Pancreas (tissue), 10 donors: Measurements from ENCODE around the gene PADI1. TPM values are rescaled to one million over a fixed set of nuclear protein-coding genes. Genes with fewer than 3 reads are reported as not detected.

Experiments
- ATAC-seq, 4 donors: fragments of 200-7000 bp; cut with Tn5 transposase; one replicate each; pipeline versions ENCODE4 v1.8.0 to v1.9.1; 2020; ENCODE audit warnings: mild to moderate bottlenecking in 4 of 4, moderate library complexity in 4 of 4
- DNase-seq, 6 donors: peaks; one replicate each; pipeline ENCODE4 v3.0.0-alpha.2; 2020
- FAIRE-seq: peaks from 2 replicates; lab custom pipeline; 2012; peaks lifted over from hg19 to GRCh38; lab: Jason Lieb, UNC
- H3K27ac ChIP-seq, 4 donors: fragments of 200-600 bp; sonication (generic); 1 replicate in 3 of 4; 2 replicates in 1 of 4; pipeline versions ENCODE4 v1.5.0 to v1.8.0; 2020
- H3K27me3 ChIP-seq, 4 donors: fragments of 200-600 bp; one replicate each; pipeline ENCODE4 v1.8.0; 2021
- H3K36me3 ChIP-seq, 3 donors: fragments of 200-600 bp; sonication (generic) in 1 of 3; one replicate each; pipeline versions ENCODE4 v1.5.0 to v1.8.0; 2020 to 2021
- H3K4me1 ChIP-seq, 3 donors: fragments of 200-600 bp; one replicate each; pipeline ENCODE4 v1.8.0; 2021
- H3K4me3 ChIP-seq, 4 donors: fragments of 200-600 bp; sonication (generic) in 2 of 4; one replicate each; pipeline versions ENCODE4 v1.5.0 to v1.8.0; 2020 to 2021
- H3K9me3 ChIP-seq, 4 donors: fragments of 200-600 bp; one replicate each; pipeline ENCODE4 v1.8.0; 2021
- WGBS, 2 donors: extraction: QIAGEN DNeasy Blood & Tissue Kit; methylation state at CpG; one replicate each; pipeline ENCODE4 v1.1.7; 2013; 5-methylcytosine and 5-hydroxymethylcytosine counted together
- intact Hi-C, 3 donors: fragments of 100-400 bp; cut with DNase I; formaldehyde crosslinking; loops; one replicate each; pipeline versions ENCODE4 v1.11.1 to v1.14.2; 2022
- polyA plus RNA-seq, 2 donors: library from polyadenylated mRNA; stranded (reverse); fragments of 200-250 nt; gene quantifications; one replicate each; pipeline ENCODE4 v1.2.3, GENCODE V29; 2013
- total RNA-seq, 6 donors: library from RNA; stranded (reverse); fragmentation: NEBNext Ultra II Directional in 4 of 6; extraction: Animal tissue kit (Norgen Biotek cat#: 25700) in 4 of 6; gene quantifications; one replicate each; pipeline versions ENCODE4 v1.2.1 to v1.2.4, GENCODE V29; 2021 to 2023
- TF ChIP-seq, protein P1 (sequence below), 4 donors: fragments of 200-600 bp; sonication (generic) in 3 of 4; IDR thresholded peaks; one replicate each; pipeline versions ENCODE4 v1.5.0 to v1.8.0; 2021; ENCODE audit warnings: antibody characterized with exemption in 4 of 4
- donor health status: healthy with polysubstance abuse.
- donor health status: DM: no; HTN: no; CAD: no; lungs with moderate emphysema.
- donor health status: DM: no; HTN: no; CAD: no.
- donor health status: control.
- donor health status: control.
- donor health status: Bipolar disorder and iron deficiency.
- donor health status: DM: yes; HTN: yes; CAD: no.
- donor health status: DM: no; HTN: no; CAD: no.
- donor health status: DM: no; HTN: no; CAD: no.
- donor health status: DM: yes; HTN: yes; CAD: no.

Gene PADI1
- total and polyA plus RNA-seq, 8 donors, result 0.23 TPM; not detected in 7

DNA sequence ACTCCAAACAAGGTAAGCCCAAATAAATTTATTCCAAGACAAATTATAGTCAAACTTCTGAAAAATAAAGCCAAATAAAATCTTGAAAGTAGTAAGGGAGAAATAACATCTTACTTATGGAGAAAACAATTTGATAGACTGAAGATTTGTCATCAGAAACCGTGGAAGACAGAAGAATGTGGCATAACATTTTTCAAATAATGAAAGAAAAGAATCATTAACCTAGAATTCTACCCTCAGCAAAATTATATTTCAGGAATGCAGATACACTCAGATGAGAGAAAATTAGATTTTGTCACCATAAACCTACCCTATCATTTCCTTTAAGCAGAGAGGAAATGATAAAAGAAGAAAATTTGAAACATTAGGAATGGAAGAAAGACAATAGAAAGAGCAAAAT lies 27.3 kb upstream of the PADI1 start:
- peaks cover 0 to 4% (median 0%) of the 10 kb centered on the region in 4 donors for H3K27me3 ChIP-seq
- H3K4me1 ChIP-seq, result no peaks in the 10 kb centered on the region
- FAIRE-seq (no peak), ATAC-seq (no peak), DNase-seq (no peak)
- intact Hi-C loops, result no loop called here
- 30 to 34% methylated on average over 1 of the region's 1 CpG for WGBS, 2 donors
- H3K27ac ChIP-seq, result no peak overlapping the region
- H3K9me3 ChIP-seq, result no peaks in the 10 kb centered on the region
- H3K4me3 ChIP-seq, result no peak overlapping the region
- TF ChIP-seq, protein P1, sequence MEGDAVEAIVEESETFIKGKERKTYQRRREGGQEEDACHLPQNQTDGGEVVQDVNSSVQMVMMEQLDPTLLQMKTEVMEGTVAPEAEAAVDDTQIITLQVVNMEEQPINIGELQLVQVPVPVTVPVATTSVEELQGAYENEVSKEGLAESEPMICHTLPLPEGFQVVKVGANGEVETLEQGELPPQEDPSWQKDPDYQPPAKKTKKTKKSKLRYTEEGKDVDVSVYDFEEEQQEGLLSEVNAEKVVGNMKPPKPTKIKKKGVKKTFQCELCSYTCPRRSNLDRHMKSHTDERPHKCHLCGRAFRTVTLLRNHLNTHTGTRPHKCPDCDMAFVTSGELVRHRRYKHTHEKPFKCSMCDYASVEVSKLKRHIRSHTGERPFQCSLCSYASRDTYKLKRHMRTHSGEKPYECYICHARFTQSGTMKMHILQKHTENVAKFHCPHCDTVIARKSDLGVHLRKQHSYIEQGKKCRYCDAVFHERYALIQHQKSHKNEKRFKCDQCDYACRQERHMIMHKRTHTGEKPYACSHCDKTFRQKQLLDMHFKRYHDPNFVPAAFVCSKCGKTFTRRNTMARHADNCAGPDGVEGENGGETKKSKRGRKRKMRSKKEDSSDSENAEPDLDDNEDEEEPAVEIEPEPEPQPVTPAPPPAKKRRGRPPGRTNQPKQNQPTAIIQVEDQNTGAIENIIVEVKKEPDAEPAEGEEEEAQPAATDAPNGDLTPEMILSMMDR (IDR thresholded peaks at IDR 0.05), result no peak
- no peaks in the 10 kb centered on the region for H3K36me3 ChIP-seq

DNA sequence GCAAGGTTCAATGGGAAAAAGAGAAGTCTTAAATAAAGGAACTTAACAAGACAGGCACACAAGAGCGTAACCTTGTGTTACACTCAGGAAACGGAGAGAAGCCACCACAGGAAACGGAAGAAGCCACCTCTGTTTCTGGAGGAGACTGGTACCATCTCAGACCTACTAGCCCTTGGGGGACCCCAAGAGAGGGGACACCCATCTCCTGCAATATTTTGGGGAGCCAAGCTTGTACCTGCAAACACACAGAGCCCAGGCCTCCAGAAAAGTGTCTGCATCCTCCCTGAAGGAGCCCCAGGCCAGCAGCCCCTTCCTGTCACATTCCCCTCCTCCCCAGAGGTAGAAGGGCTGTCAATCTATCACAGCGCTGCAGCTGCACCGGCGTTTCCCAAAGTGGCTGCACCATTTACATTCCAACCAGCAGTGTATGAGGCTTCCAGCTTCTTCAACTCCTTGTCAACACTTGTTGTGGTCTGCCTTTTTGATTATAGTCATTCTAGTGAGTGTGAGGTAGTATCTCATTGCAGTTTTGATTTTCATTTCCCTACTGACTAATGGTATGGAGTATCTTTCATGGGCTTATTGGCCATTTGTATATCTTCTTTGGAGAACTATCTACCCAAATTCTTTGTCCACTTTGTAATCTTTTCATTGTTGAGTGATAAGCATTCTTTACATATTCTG lies 23.0 kb upstream of the PADI1 start:
- Histone ChIP-seq H3K4me1 (no peaks in the 10 kb centered on the region), H3K27ac (no peak overlapping the region), H3K9me3 (no peaks in the 10 kb centered on the region), H3K4me3 (no peak overlapping the region), H3K36me3 (no peaks in the 10 kb centered on the region), H3K27me3 (peaks cover 0 to 4% (median 0%) of the 10 kb centered on the region in 4 donors)
- DNase-seq, result no peak
- ATAC-seq, result no peak
- WGBS, 2 donors, result 37 to 48% methylated on average over 6 of the region's 6 CpGs
- TF ChIP-seq, protein P1 (IDR thresholded peaks at IDR 0.05), result no peak
- FAIRE-seq, result no peak
- intact Hi-C loops, result no loop called here

DNA sequence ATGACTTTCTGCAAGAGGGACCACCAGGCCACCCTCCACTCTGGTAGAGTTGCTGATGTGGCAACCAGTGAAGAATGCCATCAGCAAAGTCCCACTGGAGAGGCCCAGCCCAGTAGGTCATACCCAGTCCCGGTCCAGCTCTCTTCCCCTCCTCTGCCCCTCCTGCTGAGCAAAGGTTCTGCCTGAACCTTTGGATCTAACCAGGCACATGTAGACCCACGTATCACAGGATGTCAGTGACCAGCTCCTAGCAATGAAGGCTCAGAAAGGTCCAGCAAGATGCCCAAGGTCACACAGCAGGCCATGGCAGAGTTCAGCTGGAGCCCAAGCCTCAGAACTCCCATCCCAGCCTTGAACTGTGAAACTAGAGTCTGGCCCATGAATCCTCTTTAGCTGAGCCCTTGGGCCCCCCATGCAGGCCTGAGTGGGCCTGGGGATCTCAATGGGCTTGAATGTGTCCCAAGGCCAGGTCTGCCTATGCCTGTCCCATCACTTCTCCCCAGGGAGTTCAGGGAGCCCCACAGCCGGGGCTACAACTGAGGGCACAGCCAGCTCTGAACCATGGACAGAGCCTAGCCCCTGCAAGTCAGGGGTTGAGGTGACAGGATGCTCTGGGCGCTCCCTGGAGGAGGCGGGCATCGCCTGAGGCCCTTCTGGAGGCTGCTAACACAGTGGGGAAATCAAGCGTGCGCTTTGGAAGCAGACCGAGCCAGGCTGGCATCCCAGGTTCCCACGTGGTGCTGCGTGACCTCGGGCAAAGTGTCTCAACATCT lies 21.4 kb upstream of the PADI1 start:
- H3K9me3 ChIP-seq, result no peaks in the 10 kb centered on the region
- FAIRE-seq (no peak), DNase-seq (no peak), ATAC-seq (peak in 1 of 4 donors; percentile 11)
- no peaks in the 10 kb centered on the region for H3K36me3 ChIP-seq
- H3K27me3 ChIP-seq, result peaks cover 0 to 4% (median 0%) of the 10 kb centered on the region in 4 donors
- WGBS, 2 donors, result 84 to 89% methylated on average over 12 of the region's 12 CpGs
- no peaks in the 10 kb centered on the region for H3K4me1 ChIP-seq
- intact Hi-C loops, result no loop called here
- TF ChIP-seq, protein P1 (IDR thresholded peaks at IDR 0.05), result no peak
- H3K27ac ChIP-seq, result no peak overlapping the region
- no peak overlapping the region for H3K4me3 ChIP-seq

DNA sequence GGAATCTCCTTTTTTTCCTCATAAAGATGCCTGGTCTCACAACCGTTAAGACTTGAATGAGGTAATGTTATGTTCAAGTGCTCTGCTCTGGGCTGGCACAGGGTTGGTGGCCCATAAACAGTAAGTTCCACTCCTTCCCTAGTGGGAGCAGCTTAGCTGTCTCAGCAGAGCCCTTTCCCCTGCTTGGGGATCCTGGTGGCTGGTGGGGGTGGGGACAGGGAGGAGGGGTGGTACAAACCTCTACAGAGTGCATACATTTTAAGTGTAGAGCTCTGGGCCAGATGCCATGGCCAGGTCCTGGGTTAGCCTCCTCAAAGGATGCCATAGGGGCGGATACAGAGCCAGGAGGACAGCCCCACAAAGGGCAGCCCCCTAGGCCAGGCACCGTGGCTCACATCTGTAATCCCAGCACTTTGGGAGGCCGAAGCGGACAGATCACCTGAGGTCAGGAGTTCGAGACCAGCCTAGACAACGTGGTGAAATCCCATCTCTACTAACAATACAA lies 20.7 kb upstream of the PADI1 start:
- ATAC-seq, result peak in 1 of 4 donors; percentile 41

More for the DNA sequence above, 20.7 kb upstream of the PADI1 start:
- WGBS, 2 donors, result 67 to 73% methylated on average over 7 of the region's 7 CpGs
- H3K36me3 ChIP-seq, result no peaks in the 10 kb centered on the region
- H3K9me3 ChIP-seq, result no peaks in the 10 kb centered on the region
- TF ChIP-seq, protein P1 (IDR thresholded peaks at IDR 0.05), result no peak
- no peak for DNase-seq
- H3K4me1 ChIP-seq, result no peaks in the 10 kb centered on the region
- H3K27me3 ChIP-seq, result no peaks in the 10 kb centered on the region
- H3K27ac ChIP-seq, result no peak overlapping the region
- no peak overlapping the region for H3K4me3 ChIP-seq
- FAIRE-seq, result no peak
- intact Hi-C loops, result no loop called here
